Trophoblast cell (in vitro differentiated cells and primary cell): ENCODE measurements around the gene GAS2L2.

Experiments
- DNase-seq, 2 donors: peaks; one replicate each; pipeline ENCODE4 v3.0.0-alpha.2; 2016
- H2AFZ ChIP-seq: 2 replicates; pipeline ENCODE4 v1.6.1; 2013; ENCODE audit warnings: low read length, moderate library complexity, mild to moderate bottlenecking; ENCODE audit not compliant: insufficient read depth, poor library complexity
- H2AK5ac ChIP-seq: 2 replicates; pipeline ENCODE4 v1.6.1; 2013; ENCODE audit warnings: mild to moderate bottlenecking, low read length
- H2BK120ac ChIP-seq: 2 replicates; pipeline ENCODE4 v1.6.1; 2013; ENCODE audit warnings: low read length, mild to moderate bottlenecking, moderate library complexity; ENCODE audit not compliant: insufficient read depth, poor library complexity
- H2BK12ac ChIP-seq: 2 replicates; pipeline ENCODE4 v1.6.1; 2013; ENCODE audit warnings: mild to moderate bottlenecking, low read length, moderate library complexity
- H2BK5ac ChIP-seq: 2 replicates; pipeline ENCODE4 v1.6.1; 2013; ENCODE audit warnings: low read length, low read depth, moderate library complexity, mild to moderate bottlenecking; ENCODE audit not compliant: poor library complexity
- H3K14ac ChIP-seq: 2 replicates; pipeline ENCODE4 v1.6.1; 2013; ENCODE audit warnings: mild to moderate bottlenecking, low read length
- H3K18ac ChIP-seq: 2 replicates; pipeline ENCODE4 v1.6.1; 2013; ENCODE audit warnings: mild to moderate bottlenecking, low read length
- H3K23ac ChIP-seq: 2 replicates; pipeline ENCODE4 v1.6.1; 2013; ENCODE audit warnings: low read length
- H3K27ac ChIP-seq: 2 replicates; pipeline ENCODE4 v1.5.1; 2013; ENCODE audit warnings: low read depth, mild to moderate bottlenecking, inconsistent platforms, low read length, moderate library complexity
- H3K27me3 ChIP-seq: 2 replicates; pipeline ENCODE4 v1.6.1; 2013; ENCODE audit warnings: inconsistent platforms, mild to moderate bottlenecking, low read length, moderate library complexity; ENCODE audit not compliant: insufficient read depth
- H3K36me3 ChIP-seq, 2 experiments: 1 replicate in 1 of 2; 2 replicates in 1 of 2; pipeline ENCODE4 v1.6.1; 2013; ENCODE audit warnings: low read length in 2 of 2, mild to moderate bottlenecking in 2 of 2, moderate library complexity in 1 of 2; ENCODE audit not compliant: insufficient read depth in 2 of 2, control insufficient read depth in 1 of 2
- H3K4ac ChIP-seq: 2 replicates; pipeline ENCODE4 v1.6.1; 2013; ENCODE audit warnings: low read depth, mild to moderate bottlenecking, low read length, moderate library complexity
- H3K4me1 ChIP-seq, 2 experiments: 1 replicate in 1 of 2; 2 replicates in 1 of 2; pipeline ENCODE4 v1.6.1; 2013; ENCODE audit warnings: low read length in 2 of 2, mild to moderate bottlenecking in 2 of 2, moderate library complexity in 1 of 2; ENCODE audit not compliant: insufficient read depth in 2 of 2, control insufficient read depth in 1 of 2
- H3K4me2 ChIP-seq: 2 replicates; pipeline ENCODE4 v1.6.1; 2013; ENCODE audit warnings: inconsistent platforms, mild to moderate bottlenecking, low read length, moderate library complexity
- H3K4me3 ChIP-seq: 2 replicates; pipeline ENCODE4 v1.5.1; 2013; ENCODE audit warnings: mild to moderate bottlenecking, low read depth, low read length, inconsistent platforms
- H3K79me1 ChIP-seq: one replicate; pipeline ENCODE4 v1.6.1; 2013; ENCODE audit warnings: low read length
- H3K79me2 ChIP-seq: 2 replicates; pipeline ENCODE4 v1.6.1; 2013; ENCODE audit warnings: low read length, mild to moderate bottlenecking; ENCODE audit not compliant: control insufficient read depth, insufficient read depth, poor library complexity
- H3K9ac ChIP-seq: 2 replicates; pipeline ENCODE4 v1.6.1; 2013; ENCODE audit warnings: mild to moderate bottlenecking, low read length
- H3K9me3 ChIP-seq: 2 replicates; pipeline ENCODE4 v1.6.1; 2013; ENCODE audit warnings: low read depth, mild to moderate bottlenecking, control low read depth, inconsistent platforms, low read length; ENCODE audit not compliant: insufficient read depth
- H4K12ac ChIP-seq: 2 replicates; pipeline ENCODE4 v1.6.1; 2013; ENCODE audit warnings: low read depth, mild to moderate bottlenecking, low read length, moderate library complexity
- H4K8ac ChIP-seq: 2 replicates; pipeline ENCODE4 v1.6.1; 2013; ENCODE audit warnings: low read depth, mild to moderate bottlenecking, low read length, moderate library complexity
- H4K91ac ChIP-seq: one replicate; pipeline ENCODE4 v1.6.1; 2013; ENCODE audit warnings: low read depth, mild to moderate bottlenecking, low read length, moderate library complexity
- WGBS: extraction: QIAGEN DNeasy Blood & Tissue Kit; methylation state at CpG from one replicate; pipeline ENCODE4 v1.1.7; 2013; ENCODE audit warnings: missing lambda C conversion rate; ENCODE audit not compliant: insufficient read length, insufficient coverage; ENCODE audit errors: extremely low coverage; 5-methylcytosine and 5-hydroxymethylcytosine counted together

The GAS2L2 gene

DNA sequence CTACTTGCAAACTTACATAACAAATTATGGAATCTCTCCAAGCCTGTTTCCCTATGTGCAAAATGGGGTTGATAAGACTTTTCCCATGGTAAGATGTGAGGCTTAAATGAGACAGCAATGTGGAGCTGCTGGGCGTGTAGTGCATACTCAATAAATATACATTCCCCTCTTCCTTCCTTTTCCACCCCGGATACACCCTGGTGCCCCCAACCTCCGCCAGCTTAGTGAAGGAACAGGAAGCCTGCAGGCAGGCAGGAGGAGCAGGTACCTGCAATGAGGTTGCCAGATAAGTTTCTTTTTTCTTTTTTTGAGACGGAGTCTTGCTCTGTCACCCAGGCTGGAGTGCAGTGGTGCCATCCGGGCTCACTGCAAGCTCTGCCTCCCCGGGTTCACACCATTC, 22.5 kb upstream of the GAS2L2 start:
- Histone ChIP-seq H2AK5ac (no peak overlapping the region), H4K91ac (no peak overlapping the region), H3K79me1 (no peaks in the 10 kb centered on the region), H3K27me3 (no peaks in the 10 kb centered on the region), H3K4me2 (no peak overlapping the region), H2BK120ac (no peak overlapping the region), H4K8ac (no peak overlapping the region), H2BK12ac (no peak overlapping the region), H2BK5ac (no peak overlapping the region), H4K12ac (no peak overlapping the region), H3K36me3 (peaks cover 0 to 7% of the 10 kb centered on the region in 2 experiments), H3K14ac (no peak overlapping the region), H3K23ac (no peak overlapping the region), H3K79me2 (no peaks in the 10 kb centered on the region), H3K9me3 (no peaks in the 10 kb centered on the region), H3K18ac (no peak overlapping the region), H3K9ac (no peak overlapping the region), H3K27ac (no peak overlapping the region), H3K4me3 (no peak overlapping the region), H3K4me1 (peaks cover 16% of the 10 kb centered on the region in 2 experiments), H3K4ac (no peak overlapping the region), H2AFZ (no peak overlapping the region)
- DNase-seq: no peak
- WGBS: no CpG with 5 or more reads among the region's 6 CpGs

GRCh38 chr17:35775039-35775438, 22.0 kb upstream of the GAS2L2 start:
- H3K36me3 ChIP-seq: peaks cover 0 to 7% of the 10 kb centered on the region in 2 experiments
- DNase-seq: no peak
- WGBS: no CpG with 5 or more reads among the region's 5 CpGs
- H3K9me3 ChIP-seq: no peaks in the 10 kb centered on the region
- no peak overlapping the region for H3K14ac ChIP-seq
- no peak overlapping the region for H3K4ac ChIP-seq
- no peak overlapping the region for H2AFZ ChIP-seq
- no peak overlapping the region for H2BK5ac ChIP-seq
- no peak overlapping the region for H4K91ac ChIP-seq
- H2AK5ac ChIP-seq: no peak overlapping the region
- H3K79me2 ChIP-seq: no peaks in the 10 kb centered on the region
- no peak overlapping the region for H3K9ac ChIP-seq
- no peak overlapping the region for H2BK12ac ChIP-seq
- H3K4me3 ChIP-seq: no peak overlapping the region
- H3K27me3 ChIP-seq: no peaks in the 10 kb centered on the region
- H3K18ac ChIP-seq: no peak overlapping the region
- H3K27ac ChIP-seq: no peak overlapping the region
- H3K4me1 ChIP-seq: peaks cover 16% of the 10 kb centered on the region in 2 experiments
- H2BK120ac ChIP-seq: no peak overlapping the region
- no peaks in the 10 kb centered on the region for H3K79me1 ChIP-seq
- H3K23ac ChIP-seq: no peak overlapping the region
- H4K12ac ChIP-seq: no peak overlapping the region
- H4K8ac ChIP-seq: no peak overlapping the region
- H3K4me2 ChIP-seq: no peak overlapping the region

DNA sequence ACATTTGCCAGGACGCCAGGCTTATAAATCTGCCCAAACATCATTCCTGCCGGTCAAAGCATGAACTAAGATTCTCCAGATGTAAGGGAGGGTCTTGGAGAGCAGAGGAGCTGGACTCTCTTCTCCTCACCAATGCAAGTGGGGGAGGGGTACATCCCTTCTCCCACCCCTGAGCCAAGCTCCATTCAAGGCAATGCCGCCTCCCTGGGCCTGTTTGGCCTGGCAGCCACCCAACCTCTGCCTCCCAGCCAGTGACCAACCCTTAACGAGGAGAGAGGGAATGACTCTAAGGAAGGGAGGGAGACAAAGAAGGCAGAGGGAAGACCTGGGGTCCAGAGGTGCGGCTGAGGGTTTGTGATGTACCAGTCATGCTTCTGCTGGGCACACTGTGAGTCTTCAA, 21.5 kb upstream of the GAS2L2 start:
- H3K4ac ChIP-seq: no peak overlapping the region
- H2BK5ac ChIP-seq: no peak overlapping the region
- no peak for DNase-seq
- no peak overlapping the region for H2AK5ac ChIP-seq
- H3K9me3 ChIP-seq: no peaks in the 10 kb centered on the region
- no peak overlapping the region for H3K27ac ChIP-seq
- no peaks in the 10 kb centered on the region for H3K79me2 ChIP-seq
- no peaks in the 10 kb centered on the region for H3K27me3 ChIP-seq
- H4K8ac ChIP-seq: no peak overlapping the region
- no peaks in the 10 kb centered on the region for H3K79me1 ChIP-seq
- peaks cover 16% of the 10 kb centered on the region in 2 experiments for H3K4me1 ChIP-seq
- no peak overlapping the region for H4K91ac ChIP-seq
- H3K4me3 ChIP-seq: no peak overlapping the region
- H2BK120ac ChIP-seq: no peak overlapping the region
- H4K12ac ChIP-seq: no peak overlapping the region
- H3K18ac ChIP-seq: no peak overlapping the region
- no peak overlapping the region for H3K23ac ChIP-seq
- H3K14ac ChIP-seq: no peak overlapping the region
- no peak overlapping the region for H2AFZ ChIP-seq
- no peak overlapping the region for H2BK12ac ChIP-seq
- H3K36me3 ChIP-seq: peaks cover 0 to 7% of the 10 kb centered on the region in 2 experiments
- no peak overlapping the region for H3K4me2 ChIP-seq
- no peak overlapping the region for H3K9ac ChIP-seq
- no CpG with 5 or more reads among the region's 5 CpGs for WGBS

- peaks cover 0 to 7% of the 10 kb centered on the region in 2 experiments for H3K36me3 ChIP-seq
- H3K27me3 ChIP-seq: no peaks in the 10 kb centered on the region
- H4K8ac ChIP-seq: no peak overlapping the region
- H3K4me2 ChIP-seq: no peak overlapping the region
- no peaks in the 10 kb centered on the region for H3K79me2 ChIP-seq
- H3K9me3 ChIP-seq: no peaks in the 10 kb centered on the region
- WGBS: no CpG with 5 or more reads among the region's 10 CpGs
- H2BK120ac ChIP-seq: no peak overlapping the region
- no peak for DNase-seq
- no peak overlapping the region for H3K18ac ChIP-seq
- no peak overlapping the region for H2BK12ac ChIP-seq
- H3K14ac ChIP-seq: no peak overlapping the region
- H3K27ac ChIP-seq: no peak overlapping the region
- H4K12ac ChIP-seq: no peak overlapping the region
- H3K4ac ChIP-seq: no peak overlapping the region
- no peak overlapping the region for H2BK5ac ChIP-seq
- H3K23ac ChIP-seq: no peak overlapping the region
- H3K4me1 ChIP-seq: peaks cover 11 to 12% of the 10 kb centered on the region in 2 experiments
- peak overlapping the region; percentile 7 for H4K91ac ChIP-seq
- H3K4me3 ChIP-seq: no peak overlapping the region
- no peak overlapping the region for H2AFZ ChIP-seq
- peak overlapping the region; percentile 12 for H2AK5ac ChIP-seq
- H3K79me1 ChIP-seq: no peaks in the 10 kb centered on the region
- H3K9ac ChIP-seq: no peak overlapping the region
Observed at GRCh38 chr17:35773679-35774425, 20.8 kb upstream of the GAS2L2 start.
